Measurements from ENCODE around the gene LASP1NB.

DNA sequence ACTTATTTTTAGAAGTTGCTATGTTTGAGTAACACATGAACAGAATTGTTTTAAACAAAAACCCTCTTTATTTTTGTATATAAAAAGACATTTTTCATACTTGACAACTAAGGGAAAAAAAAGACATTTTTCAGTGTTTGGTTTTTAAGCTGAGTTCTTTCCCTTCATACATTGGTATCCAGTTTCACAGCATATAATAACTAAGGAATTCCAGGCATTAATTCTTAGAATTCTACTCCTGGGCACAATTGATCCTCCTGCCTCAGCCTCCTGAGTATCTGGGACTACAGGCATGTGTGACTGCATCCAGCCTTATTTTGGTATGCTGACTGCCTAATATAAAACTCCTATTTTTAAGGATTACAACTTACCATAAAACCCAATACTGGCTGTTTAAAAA is 33.3 kb downstream of the LASP1NB start:
- TF ChIP-seq, protein P1, sequence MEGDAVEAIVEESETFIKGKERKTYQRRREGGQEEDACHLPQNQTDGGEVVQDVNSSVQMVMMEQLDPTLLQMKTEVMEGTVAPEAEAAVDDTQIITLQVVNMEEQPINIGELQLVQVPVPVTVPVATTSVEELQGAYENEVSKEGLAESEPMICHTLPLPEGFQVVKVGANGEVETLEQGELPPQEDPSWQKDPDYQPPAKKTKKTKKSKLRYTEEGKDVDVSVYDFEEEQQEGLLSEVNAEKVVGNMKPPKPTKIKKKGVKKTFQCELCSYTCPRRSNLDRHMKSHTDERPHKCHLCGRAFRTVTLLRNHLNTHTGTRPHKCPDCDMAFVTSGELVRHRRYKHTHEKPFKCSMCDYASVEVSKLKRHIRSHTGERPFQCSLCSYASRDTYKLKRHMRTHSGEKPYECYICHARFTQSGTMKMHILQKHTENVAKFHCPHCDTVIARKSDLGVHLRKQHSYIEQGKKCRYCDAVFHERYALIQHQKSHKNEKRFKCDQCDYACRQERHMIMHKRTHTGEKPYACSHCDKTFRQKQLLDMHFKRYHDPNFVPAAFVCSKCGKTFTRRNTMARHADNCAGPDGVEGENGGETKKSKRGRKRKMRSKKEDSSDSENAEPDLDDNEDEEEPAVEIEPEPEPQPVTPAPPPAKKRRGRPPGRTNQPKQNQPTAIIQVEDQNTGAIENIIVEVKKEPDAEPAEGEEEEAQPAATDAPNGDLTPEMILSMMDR (IDR thresholded peaks at IDR 0.05) = no peak
- TF ChIP-seq POLR2A (IDR thresholded peaks at IDR 0.05; ENCODE audit: low read depth) = no peak

Measured in esophagus muscularis mucosa (tissue), 3 donors.